ENCODE data around the gene KRR1. TPM values are rescaled to one million over a fixed set of nuclear protein-coding genes. Genes with fewer than 3 reads are reported as not detected.

KRR1 gene
- polyA plus RNA-seq, 1 of the 3 experiments (the other 2 are of a cell fraction) = 13.8 TPM

- TF ChIP-seq IRF3 (IDR thresholded peaks at IDR 0.05; ENCODE audit: low read depth, low read length) = no peak
- no peak for TF ChIP-seq SMC3 (IDR thresholded peaks at IDR 0.05; ENCODE audit: low read depth, low read length)
- no peak for TF ChIP-seq REST (IDR thresholded peaks at IDR 0.05; ENCODE audit: low read depth, low read length)
- no peak for TF ChIP-seq FOXJ3 (CRISPR knock-in tag; IDR thresholded peaks at IDR 0.05)
- no peak for TF ChIP-seq FOXM1 (IDR thresholded peaks at IDR 0.05; ENCODE audit: low read depth)
- no peak for TF ChIP-seq CTCF (IDR thresholded peaks at IDR 0.05)
- no peak for TF ChIP-seq YY1 (IDR thresholded peaks at IDR 0.05; ENCODE audit: low read depth)
- no peak for TF ChIP-seq MXI1 (IDR thresholded peaks at IDR 0.05; ENCODE audit: low read depth, low read length)
- no peak for TF ChIP-seq FOSL2 (IDR thresholded peaks at IDR 0.05; ENCODE audit: borderline replicate concordance, low read depth)
- no peak for TF ChIP-seq RAD21 (IDR thresholded peaks at IDR 0.05; ENCODE audit: low read length)
- H3K4me2 ChIP-seq = no peak overlapping the region
- peaks cover 13% of the 10 kb centered on the region for H3K79me2 ChIP-seq (ENCODE audit: insufficient read depth)
- H4K20me1 ChIP-seq (ENCODE audit: insufficient read depth) = no peaks in the 10 kb centered on the region
- CTCF ChIA-PET = interaction anchor here (1.7 kb wide), 1 partner anchor 9 kb away, joined by 9 read pairs; no protein-coding TSS in a partner anchor
- H3K4me3 ChIP-seq (ENCODE audit: low read depth in 2 of 2, low read length in 1 of 2) = no peak overlapping the region
- no peaks in the 10 kb centered on the region for H3K27me3 ChIP-seq (ENCODE audit: insufficient read depth)
- no peak overlapping the region for H2AFZ ChIP-seq (ENCODE audit: low read depth)
- peaks cover 21% of the 10 kb centered on the region for H3F3A ChIP-seq (replicated peaks; ENCODE audit: insufficient read depth)
- H3K4me1 ChIP-seq (ENCODE audit: control insufficient read depth in 1 of 2, insufficient read depth in 2 of 2, low read depth in 1 of 2, low read length in 1 of 2) = peaks cover 0 to 2% of the 10 kb centered on the region in 2 experiments; a peak in 3 of 4 replicates
- no peaks in the 10 kb centered on the region for H3K9me2 ChIP-seq
- H3K9ac ChIP-seq = no peak overlapping the region
- no peaks in the 10 kb centered on the region for H3K9me3 ChIP-seq
- H3K27ac ChIP-seq (ENCODE audit: low read depth in 2 of 2, low read length in 1 of 2) = no peak overlapping the region
- 65% methylated on average over 2 of the region's 2 CpGs for WGBS (ENCODE audit: low lambda C conversion rate)
- DNase-seq = no peak
- POLR2A ChIA-PET = no interaction called here
- H3K36me3 ChIP-seq (replicated peaks in 1 of 2; ENCODE audit: control insufficient read depth in 1 of 2, insufficient read depth in 2 of 2, low read length in 1 of 2) = no peaks in the 10 kb centered on the region
These were observed 34.3 kb downstream of the KRR1 start for GRCh38 chr12:75477137-75477536.

- CTCF ChIA-PET = interaction anchor here (1.7 kb wide), 1 partner anchor 10 kb away, joined by 9 read pairs; no protein-coding TSS in a partner anchor
- Histone ChIP-seq H3K36me3 (replicated peaks in 1 of 2; ENCODE audit: control insufficient read depth in 1 of 2, insufficient read depth in 2 of 2, low read length in 1 of 2) (no peaks in the 10 kb centered on the region), H3K9ac (no peak overlapping the region), H3F3A (replicated peaks; ENCODE audit: insufficient read depth) (peaks cover 10% of the 10 kb centered on the region), H4K20me1 (ENCODE audit: insufficient read depth) (no peaks in the 10 kb centered on the region), H2AFZ (ENCODE audit: low read depth) (no peak overlapping the region), H3K4me2 (no peak overlapping the region), H3K9me3 (no peaks in the 10 kb centered on the region), H3K4me3 (ENCODE audit: low read depth in 2 of 2, low read length in 1 of 2) (no peak overlapping the region), H3K27me3 (ENCODE audit: insufficient read depth) (no peaks in the 10 kb centered on the region), H3K27ac (ENCODE audit: low read depth in 2 of 2, low read length in 1 of 2) (no peak overlapping the region), H3K4me1 (ENCODE audit: control insufficient read depth in 1 of 2, insufficient read depth in 2 of 2, low read depth in 1 of 2, low read length in 1 of 2) (no peaks in the 10 kb centered on the region; a peak in 2 of 4 replicates), H3K79me2 (ENCODE audit: insufficient read depth) (peaks cover 3% of the 10 kb centered on the region; the same call in 1 of the 2 replicates), H3K9me2 (no peaks in the 10 kb centered on the region)
- no peak for TF ChIP-seq RCOR1 (IDR thresholded peaks at IDR 0.05; ENCODE audit: low read length)
- 91% methylated on average over 1 of the region's 1 CpG for WGBS (ENCODE audit: low lambda C conversion rate)
- DNase-seq = no peak
- POLR2A ChIA-PET = no interaction called here
These were observed 35.3 kb downstream of the KRR1 start for GRCh38 chr12:75476071-75476470.

All from SK-N-SH (cell line).